ENCODE measurements around the gene CDK8.

DNA sequence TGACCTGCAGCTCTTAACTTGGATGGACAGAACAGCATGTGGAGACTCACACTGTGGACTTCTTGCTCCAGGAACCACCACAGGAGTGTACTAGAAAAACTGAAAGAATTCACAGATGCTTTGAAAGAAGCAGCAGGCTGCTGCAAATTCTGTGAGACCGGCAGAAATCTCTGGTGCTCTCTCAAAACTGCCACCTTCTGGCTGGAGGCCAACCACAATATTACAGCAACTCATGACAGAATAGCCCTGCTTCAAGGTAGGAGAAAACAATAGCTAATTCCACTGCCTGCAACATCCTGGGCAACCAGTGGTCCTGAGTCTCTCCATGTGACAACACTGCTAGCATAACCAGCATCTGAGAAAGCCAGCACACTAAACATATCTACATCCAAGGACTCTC is 26.9 kb downstream of the CDK8 start:
- TF ChIP-seq, protein P1, sequence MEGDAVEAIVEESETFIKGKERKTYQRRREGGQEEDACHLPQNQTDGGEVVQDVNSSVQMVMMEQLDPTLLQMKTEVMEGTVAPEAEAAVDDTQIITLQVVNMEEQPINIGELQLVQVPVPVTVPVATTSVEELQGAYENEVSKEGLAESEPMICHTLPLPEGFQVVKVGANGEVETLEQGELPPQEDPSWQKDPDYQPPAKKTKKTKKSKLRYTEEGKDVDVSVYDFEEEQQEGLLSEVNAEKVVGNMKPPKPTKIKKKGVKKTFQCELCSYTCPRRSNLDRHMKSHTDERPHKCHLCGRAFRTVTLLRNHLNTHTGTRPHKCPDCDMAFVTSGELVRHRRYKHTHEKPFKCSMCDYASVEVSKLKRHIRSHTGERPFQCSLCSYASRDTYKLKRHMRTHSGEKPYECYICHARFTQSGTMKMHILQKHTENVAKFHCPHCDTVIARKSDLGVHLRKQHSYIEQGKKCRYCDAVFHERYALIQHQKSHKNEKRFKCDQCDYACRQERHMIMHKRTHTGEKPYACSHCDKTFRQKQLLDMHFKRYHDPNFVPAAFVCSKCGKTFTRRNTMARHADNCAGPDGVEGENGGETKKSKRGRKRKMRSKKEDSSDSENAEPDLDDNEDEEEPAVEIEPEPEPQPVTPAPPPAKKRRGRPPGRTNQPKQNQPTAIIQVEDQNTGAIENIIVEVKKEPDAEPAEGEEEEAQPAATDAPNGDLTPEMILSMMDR (IDR thresholded peaks at IDR 0.05 in 4 of 5, conservative IDR thresholded peaks at IDR 0.05 in 1 of 5), result no peak
- no peak for TF ChIP-seq POLR2A (IDR thresholded peaks at IDR 0.05)
